Hepatic stellate cell (primary cell): ENCODE data around the gene MASP2.
"Not testable (repeated sequence)": the region's sequence is repeated elsewhere in the genome, so short reads cannot be mapped to it uniquely, and the experiment has no call there.

Source experiments
- DNase-seq: peaks from one replicate; pipeline ENCODE4 v3.0.0; 2011; ENCODE audit warnings: low spot score

Gene MASP2

GRCh38 chr1:11046625-11047365 is at the start of gene MASP2:
Gene MASP2, minus strand, starts transcription at chr1:11047239. Its CDS starts 32 bp downstream, at chr1:11047207.
- DNase-seq, result no peak

GRCh38 chr1:11083784-11084183 is 36.7 kb upstream of the MASP2 start:
- DNase-seq, result not testable (repeated sequence)

- no peak for DNase-seq
Observed at GRCh38 chr1:11080931-11081330, 33.9 kb upstream of the MASP2 start.

- DNase-seq, result no peak
Observed at GRCh38 chr1:11078631-11079030, 31.6 kb upstream of the MASP2 start.

GRCh38 chr1:11073398-11073797 is 26.4 kb upstream of the MASP2 start:
- DNase-seq, result not testable (repeated sequence)

- no peak for DNase-seq
Observed at GRCh38 chr1:11072216-11072917, 25.3 kb upstream of the MASP2 start.

- no peak for DNase-seq
Observed at GRCh38 chr1:11071463-11072215, 24.6 kb upstream of the MASP2 start.

- no peak for DNase-seq
Observed at GRCh38 chr1:11070876-11071275, 23.8 kb upstream of the MASP2 start.

- no peak for DNase-seq
Observed at GRCh38 chr1:11068600-11069473, 21.8 kb upstream of the MASP2 start.

GRCh38 chr1:11067716-11068599 is 20.9 kb upstream of the MASP2 start:
- no peak for DNase-seq

- DNase-seq, result no peak
Observed at GRCh38 chr1:11065796-11066195, 18.8 kb upstream of the MASP2 start.

- DNase-seq, result no peak
Observed at GRCh38 chr1:11064942-11065341, 17.9 kb upstream of the MASP2 start.

GRCh38 chr1:11063937-11064537 is 17.0 kb upstream of the MASP2 start:
- not testable (repeated sequence) for DNase-seq

GRCh38 chr1:11062965-11063401 is 15.9 kb upstream of the MASP2 start:
- no peak for DNase-seq

- DNase-seq, result no peak
Observed at GRCh38 chr1:11061652-11062365, 14.8 kb upstream of the MASP2 start.

GRCh38 chr1:11059968-11060830 is 13.2 kb upstream of the MASP2 start, which contains the start of gene SRM:
Gene SRM, minus strand, starts transcription at chr1:11060018. Its CDS starts 75 bp downstream, at chr1:11059943.
- peak; percentile 99 for DNase-seq

- DNase-seq, result peak; percentile 51
Observed at GRCh38 chr1:11059155-11059967, 12.3 kb upstream of the MASP2 start.
